Astrocyte (in vitro differentiated cells and primary cell): ENCODE measurements around the gene LBHD1. TPM values are rescaled to one million over a fixed set of nuclear protein-coding genes. Genes with fewer than 3 reads are reported as not detected.

ENCODE experiments used
- DNase-seq: peaks from one replicate; pipeline ENCODE4 v3.0.0-alpha.2; 2010; ENCODE audit warnings: low read depth
- FAIRE-seq: peaks from 2 replicates; lab custom pipeline; 2011; peaks lifted over from hg19 to GRCh38; lab: Jason Lieb, UNC
- H2AFZ ChIP-seq: 2 replicates; pipeline ENCODE4 v1.6.0; 2012; ENCODE audit warnings: low read depth, low read length, inconsistent platforms
- H3K27ac ChIP-seq: 2 replicates; pipeline ENCODE4 v1.5.1; 2011; ENCODE audit warnings: low read depth, low read length, inconsistent platforms
- H3K27me3 ChIP-seq: 2 replicates; pipeline ENCODE4 v1.6.0; 2011; ENCODE audit warnings: low read length, inconsistent platforms; ENCODE audit not compliant: insufficient read depth
- H3K36me3 ChIP-seq: 2 replicates; pipeline ENCODE4 v1.5.1; 2011; ENCODE audit warnings: low read length, inconsistent platforms; ENCODE audit not compliant: insufficient read depth
- H3K4me1 ChIP-seq: 2 replicates; pipeline ENCODE4 v1.5.1; 2011; ENCODE audit warnings: low read length, inconsistent platforms; ENCODE audit not compliant: insufficient read depth
- H3K4me2 ChIP-seq: 2 replicates; pipeline ENCODE4 v1.6.0; 2012; ENCODE audit warnings: low read length, inconsistent platforms
- H3K4me3 ChIP-seq: 2 replicates; pipeline ENCODE4 v1.5.1; 2011; ENCODE audit warnings: low read depth, mild to moderate bottlenecking, low read length, inconsistent platforms; ENCODE audit not compliant: insufficient read depth
- H3K79me2 ChIP-seq: 2 replicates; pipeline ENCODE4 v1.6.0; 2012; ENCODE audit warnings: mild to moderate bottlenecking, low read length, inconsistent platforms; ENCODE audit not compliant: insufficient read depth
- H3K9ac ChIP-seq: 2 replicates; pipeline ENCODE4 v1.6.0; 2012; ENCODE audit warnings: mild to moderate bottlenecking, low read length, inconsistent platforms
- H3K9me3 ChIP-seq: 2 replicates; pipeline ENCODE4 v1.5.1; 2012; ENCODE audit warnings: low read depth, mild to moderate bottlenecking, low read length, inconsistent platforms; ENCODE audit not compliant: insufficient read depth
- H4K20me1 ChIP-seq: 2 replicates; pipeline ENCODE4 v1.6.0; 2012; ENCODE audit warnings: low read length, inconsistent platforms; ENCODE audit not compliant: insufficient read depth
- H3K27ac Mint-ChIP-seq: one replicate; pipeline ENCODE4 v1.8.0; 2021; ENCODE audit warnings: mild to moderate bottlenecking, mixed read lengths; ENCODE audit not compliant: unreplicated experiment
- H3K27me3 Mint-ChIP-seq: one replicate; pipeline ENCODE4 v1.8.0; 2021; ENCODE audit warnings: low read depth, mixed read lengths; ENCODE audit not compliant: unreplicated experiment
- H3K36me3 Mint-ChIP-seq: one replicate; pipeline ENCODE4 v1.8.0; 2021; ENCODE audit warnings: low read depth, mixed read lengths; ENCODE audit not compliant: unreplicated experiment
- H3K4me1 Mint-ChIP-seq: one replicate; pipeline ENCODE4 v1.8.0; 2021; ENCODE audit warnings: low read depth, mixed read lengths; ENCODE audit not compliant: unreplicated experiment
- H3K4me3 Mint-ChIP-seq: one replicate; pipeline ENCODE4 v1.8.0; 2021; ENCODE audit warnings: mild to moderate bottlenecking, moderate library complexity, mixed read lengths; ENCODE audit not compliant: unreplicated experiment
- H3K9me3 Mint-ChIP-seq: one replicate; pipeline ENCODE4 v1.8.0; 2021; ENCODE audit warnings: mild to moderate bottlenecking, mixed read lengths; ENCODE audit not compliant: unreplicated experiment
- CTCF ChIP-seq: IDR thresholded peaks from 2 replicates; pipeline ENCODE4 v1.5.1; 2011; ENCODE audit warnings: low read depth, mild to moderate bottlenecking, inconsistent platforms, low read length, moderate library complexity; ENCODE audit not compliant: insufficient read depth
- EZH2 ChIP-seq: IDR thresholded peaks from 2 replicates; pipeline ENCODE4 v1.6.1; 2012; ENCODE audit warnings: mild to moderate bottlenecking, low read length, inconsistent platforms; ENCODE audit not compliant: insufficient read depth
- total RNA-seq: library from RNA; stranded (reverse); gene quantifications from 2 replicates; pipeline ENCODE4 v1.2.1, GENCODE V29; 2021

The LBHD1 gene
- total RNA-seq, 1 donor from 2014 or later, result 8.0 TPM

- Histone ChIP-seq H3K9me3 (no peaks in the 10 kb centered on the region), H3K4me1 (peaks cover 16% of the 10 kb centered on the region), H3K36me3 (peaks cover 68% of the 10 kb centered on the region), H3K27ac (no peak overlapping the region), H2AFZ (no peak overlapping the region), H4K20me1 (peaks cover 18% of the 10 kb centered on the region), H3K4me2 (no peak overlapping the region), H3K9ac (no peak overlapping the region), H3K4me3 (no peak overlapping the region), H3K79me2 (peaks cover 44% of the 10 kb centered on the region), H3K27me3 (no peaks in the 10 kb centered on the region)
- DNase-seq, result no peak
- Mint-ChIP-seq H3K27ac (no peak overlapping the region), H3K4me1 (peaks cover 30% of the 10 kb centered on the region), H3K36me3 (peaks cover 28% of the 10 kb centered on the region), H3K9me3 (no peaks in the 10 kb centered on the region), H3K27me3 (no peaks in the 10 kb centered on the region), H3K4me3 (no peak overlapping the region)
- FAIRE-seq, result no peak
- TF ChIP-seq EZH2 (no peak), CTCF (no peak)
Measured at GRCh38 chr11:62712861-62713260, 40.8 kb upstream of the LBHD1 start.

GRCh38 chr11:62712276-62712812 is 40.3 kb upstream of the LBHD1 start:
- Histone ChIP-seq H3K4me3 (no peak overlapping the region), H3K9ac (no peak overlapping the region), H2AFZ (no peak overlapping the region), H3K4me1 (peaks cover 17% of the 10 kb centered on the region), H3K27me3 (no peaks in the 10 kb centered on the region), H3K9me3 (no peaks in the 10 kb centered on the region), H4K20me1 (peaks cover 13% of the 10 kb centered on the region), H3K27ac (no peak overlapping the region), H3K79me2 (peaks cover 39% of the 10 kb centered on the region), H3K36me3 (peaks cover 63% of the 10 kb centered on the region), H3K4me2 (no peak overlapping the region)
- FAIRE-seq, result no peak
- H3K4me3 Mint-ChIP-seq, result no peak overlapping the region
- DNase-seq, result no peak
- H3K36me3 Mint-ChIP-seq, result peaks cover 26% of the 10 kb centered on the region
- TF ChIP-seq EZH2 (no peak), CTCF (no peak)
- H3K9me3 Mint-ChIP-seq, result no peaks in the 10 kb centered on the region
- H3K4me1 Mint-ChIP-seq, result peaks cover 32% of the 10 kb centered on the region
- no peak overlapping the region for H3K27ac Mint-ChIP-seq
- H3K27me3 Mint-ChIP-seq, result no peaks in the 10 kb centered on the region

GRCh38 chr11:62710001-62710345 is 37.9 kb upstream of the LBHD1 start:
- Histone ChIP-seq H2AFZ (peak overlapping the region; percentile 98), H3K36me3 (peaks cover 41% of the 10 kb centered on the region), H3K4me3 (peak overlapping the region; percentile 69), H3K9ac (peak overlapping the region; percentile 90), H3K79me2 (peaks cover 21% of the 10 kb centered on the region), H3K4me1 (peaks cover 34% of the 10 kb centered on the region), H3K27ac (peak overlapping the region; percentile 91), H3K9me3 (no peaks in the 10 kb centered on the region), H3K4me2 (peak overlapping the region; percentile 100), H4K20me1 (no peaks in the 10 kb centered on the region), H3K27me3 (no peaks in the 10 kb centered on the region)
- Mint-ChIP-seq H3K27ac (peak overlapping the region; percentile 92), H3K4me1 (peaks cover 46% of the 10 kb centered on the region), H3K4me3 (peak overlapping the region; percentile 81), H3K27me3 (no peaks in the 10 kb centered on the region), H3K36me3 (peaks cover 17% of the 10 kb centered on the region), H3K9me3 (no peaks in the 10 kb centered on the region)
- no peak for TF ChIP-seq CTCF
- TF ChIP-seq EZH2, result no peak
- no peak for FAIRE-seq
- DNase-seq, result no peak
